CD4-positive, alpha-beta T cell treated with Interleukin-15 for 4 hours (primary cell): ENCODE results near the gene KRT80.

Source experiments
- DNase-seq: peaks from one replicate; pipeline ENCODE4 v3.0.0-alpha.2; 2020; ENCODE audit warnings: low spot score

The KRT80 gene

DNA sequence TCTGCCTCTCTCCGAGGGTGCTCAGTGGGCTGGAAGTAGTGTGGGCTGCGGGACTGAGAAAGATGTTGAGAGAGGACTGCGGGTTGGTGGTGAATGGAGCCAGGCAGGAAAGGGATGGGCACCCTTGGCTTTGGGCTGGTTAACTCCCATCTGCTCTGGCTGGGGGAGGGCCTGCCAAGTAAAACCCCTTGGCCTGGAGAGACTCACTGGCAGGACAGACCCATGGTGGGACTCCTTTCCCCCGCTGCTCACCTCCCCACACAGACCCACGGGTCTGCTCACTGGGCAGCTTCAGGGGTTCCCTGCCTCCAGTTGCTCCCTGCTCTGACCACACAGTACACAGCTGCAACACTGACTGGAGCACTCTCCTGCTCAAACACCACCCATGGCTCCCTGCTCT is 54.1 kb downstream of the KRT80 start:
- no peak for DNase-seq

DNA sequence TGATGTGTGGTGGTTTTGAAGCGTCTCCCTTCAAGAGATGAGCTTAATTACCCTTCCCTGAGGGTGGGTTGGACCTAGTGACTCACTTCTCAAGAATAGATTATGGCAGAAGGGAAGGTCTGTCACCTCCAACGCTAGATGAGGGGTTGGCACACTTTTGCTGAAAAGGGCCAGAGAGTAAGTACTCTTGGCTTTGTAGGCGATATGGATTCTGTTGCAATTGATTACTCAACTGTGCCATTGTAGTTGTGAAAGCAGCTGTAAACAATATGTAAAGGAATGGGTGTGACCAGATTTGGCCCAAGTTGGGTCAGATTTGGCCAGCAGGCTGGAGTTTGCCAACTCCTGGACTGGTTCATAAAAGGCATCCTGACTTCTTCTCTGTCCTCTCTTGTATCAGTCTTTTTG is 59.1 kb downstream of the KRT80 start:
- DNase-seq, result no peak

GRCh38 chr12:52130711-52131110 is 61.1 kb downstream of the KRT80 start:
- no peak for DNase-seq

- DNase-seq, result no peak
These were observed 63.9 kb downstream of the KRT80 start for GRCh38 chr12:52127683-52128450.

- no peak for DNase-seq
These were observed 64.9 kb downstream of the KRT80 start for GRCh38 chr12:52126605-52127578.

GRCh38 chr12:52126050-52126604 is 65.7 kb downstream of the KRT80 start:
- DNase-seq, result no peak

DNA sequence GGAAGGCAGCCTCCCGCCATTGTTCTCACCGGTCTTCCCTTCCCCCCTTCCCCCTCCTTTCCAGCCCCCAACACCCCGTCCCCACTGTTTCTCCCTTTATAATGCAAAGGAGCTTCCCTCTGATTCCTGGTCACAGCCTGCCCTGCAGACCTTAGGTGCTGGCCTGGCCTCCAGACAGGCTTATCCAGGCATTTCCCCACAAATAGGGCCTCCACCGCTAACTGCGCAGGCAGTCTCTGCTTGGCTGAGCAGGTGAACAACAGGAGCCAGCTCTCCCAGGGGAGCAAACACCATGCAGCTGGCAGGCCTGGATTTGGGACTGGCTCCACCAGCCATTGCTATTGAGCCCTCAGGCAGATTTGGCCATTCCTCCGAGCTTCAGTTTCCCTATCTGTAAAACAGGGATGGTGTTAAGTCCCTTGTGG is 66.3 kb downstream of the KRT80 start:
- no peak for DNase-seq

DNA sequence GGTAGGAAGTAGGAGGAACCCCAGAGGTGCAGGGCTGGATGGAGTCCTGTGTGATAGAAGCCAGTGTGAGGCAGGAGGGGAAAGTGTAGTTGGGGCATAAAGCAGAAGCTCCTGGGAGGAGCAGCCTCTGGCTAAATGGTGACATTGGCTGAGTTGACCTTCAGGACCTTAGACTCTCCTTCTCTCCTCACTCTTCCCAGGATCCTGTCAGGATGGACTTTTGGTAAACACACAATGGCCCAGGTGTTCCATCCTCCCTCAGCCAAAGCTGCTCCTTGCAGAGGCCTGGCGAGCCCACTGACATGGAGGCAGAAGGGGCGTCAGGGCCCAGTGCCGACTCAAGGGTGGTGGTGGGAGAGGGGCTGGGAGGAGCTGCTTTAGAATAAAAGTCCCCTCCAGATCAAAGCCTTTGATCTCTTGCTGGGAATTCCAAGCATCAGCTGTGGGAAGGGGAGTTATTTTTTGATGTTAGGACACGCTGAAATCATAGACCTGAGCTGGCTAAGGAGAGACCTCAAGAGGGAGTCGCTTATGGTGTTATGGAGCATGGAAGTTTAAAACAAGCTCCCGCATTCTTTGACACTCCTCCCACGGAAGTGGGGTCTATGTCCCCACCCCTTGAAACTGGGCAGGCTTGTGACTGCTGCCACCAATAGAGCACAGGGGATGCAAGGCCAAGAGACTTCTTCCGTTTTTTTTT is 68.2 kb downstream of the KRT80 start:
- no peak for DNase-seq

- no peak for DNase-seq
These were observed 68.9 kb downstream of the KRT80 start for GRCh38 chr12:52122904-52123303.

DNA sequence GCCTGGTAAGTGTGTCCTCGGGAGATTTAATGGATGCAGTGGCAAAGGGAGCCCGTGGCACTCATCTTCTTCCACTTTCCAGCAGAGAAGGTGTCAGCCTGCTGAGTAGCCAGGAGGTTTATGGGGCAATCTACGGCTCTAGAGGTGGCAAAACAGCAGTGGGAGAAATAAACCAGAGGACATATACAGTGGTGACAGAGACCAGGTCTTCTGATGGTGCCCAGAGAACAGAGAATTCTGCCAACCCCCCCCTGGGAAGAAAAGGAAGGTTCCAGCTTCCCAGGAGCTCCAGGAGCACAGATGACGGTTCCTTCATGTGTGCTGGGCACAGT is 69.3 kb downstream of the KRT80 start:
- DNase-seq, result no peak

- DNase-seq, result peak; percentile 58
These were observed 69.8 kb downstream of the KRT80 start for GRCh38 chr12:52121824-52122539.

- no peak for DNase-seq
These were observed 70.6 kb downstream of the KRT80 start for GRCh38 chr12:52120951-52121823.

DNA sequence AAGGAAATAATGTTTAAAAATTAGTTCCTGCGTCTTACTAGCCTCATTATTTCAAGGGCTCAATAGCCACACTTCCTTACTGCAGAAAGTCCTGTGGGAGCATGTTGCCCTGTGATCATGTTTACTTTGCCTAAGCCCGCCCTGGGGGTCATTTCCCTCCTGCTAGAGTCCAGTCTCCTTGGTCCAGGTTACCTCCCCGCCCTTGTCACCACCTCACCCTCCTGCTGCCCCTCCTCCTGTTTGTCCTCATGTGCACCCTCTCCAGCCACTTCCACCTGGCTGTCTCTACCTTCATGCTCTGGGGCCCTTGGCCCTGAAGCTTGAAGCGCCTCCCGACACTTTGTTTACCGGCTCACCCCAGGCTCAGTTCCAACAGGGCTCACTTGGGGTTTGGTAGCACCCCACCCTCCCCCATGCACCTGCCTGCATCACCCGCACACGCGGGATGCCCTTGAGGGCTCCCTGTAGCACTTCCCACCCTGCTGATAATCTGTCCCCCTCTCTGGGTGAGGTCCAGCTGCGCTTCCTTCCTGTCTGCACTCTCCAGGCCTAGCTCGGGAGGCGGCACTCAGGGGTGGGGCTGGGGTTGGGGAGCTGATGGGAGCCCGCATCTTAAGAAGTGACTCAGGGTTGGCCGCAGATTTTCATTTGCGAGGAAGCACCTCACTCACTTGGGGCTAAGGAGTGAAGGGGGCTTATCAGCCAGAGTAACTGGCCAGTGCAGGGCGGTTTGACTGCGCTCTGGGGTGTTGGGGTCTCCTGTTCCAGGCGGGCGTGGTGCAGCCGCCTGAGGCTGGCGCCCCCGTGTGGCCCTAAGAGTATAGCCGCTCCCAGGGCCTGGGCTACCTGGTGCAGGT is 72.2 kb downstream of the KRT80 start:
- peak; percentile 15 for DNase-seq
